K562 (cell line): Measurements from ENCODE around the gene TMEM151A. TPM values are rescaled to one million over a fixed set of nuclear protein-coding genes. Genes with fewer than 3 reads are reported as not detected.

ENCODE experiments used
- ARNT ChIP-seq, 2 experiments: fragments of 450-650 bp; IDR thresholded peaks; 2 replicates each; pipeline ENCODE4 v1.6.1; 2016; ENCODE audit warnings: mild to moderate bottlenecking in 1 of 2
- C11orf30 ChIP-seq: fragments of 450-650 bp; IDR thresholded peaks from 2 replicates; pipeline ENCODE4 v1.6.1; 2016; ENCODE audit warnings: low read depth, mild to moderate bottlenecking
- CEBPG ChIP-seq, 3 experiments: fragments of 200-800 bp in 1 of 3; sonication (Bioruptor generic) in 1 of 3; sonication (generic) in 1 of 3; formaldehyde crosslinking in 1 of 3; IDR thresholded peaks in 2 of 3; conservative IDR thresholded peaks in 1 of 3; 2 replicates each; pipeline versions ENCODE4 v1.6.1 to v1.8.0; 2016 to 2022; ENCODE audit warnings: missing compliant biosample characterization in 2 of 3, missing genetic modification characterization in 2 of 3, mild to moderate bottlenecking in 1 of 3, missing genetic modification reagents in 1 of 3
- CHD4 ChIP-seq: fragments of 200-600 bp; sonication (generic); IDR thresholded peaks from 3 replicates; pipeline ENCODE4 v1.6.1; 2012; ENCODE audit warnings: low read depth, mild to moderate bottlenecking, mixed read lengths, low read length, inconsistent platforms; ENCODE audit not compliant: insufficient read depth, insufficient replicate concordance, poor library complexity, severe bottlenecking
- FOXJ3 ChIP-seq: sonication (generic); formaldehyde crosslinking; IDR thresholded peaks from 2 replicates; pipeline ENCODE4 v1.4.0; 2020; ENCODE audit warnings: mild to moderate bottlenecking, missing genetic modification reagents
- FOXP1 ChIP-seq: sonication (generic); formaldehyde crosslinking; IDR thresholded peaks from 2 replicates; pipeline ENCODE4 v1.8.0; 2022; ENCODE audit warnings: mild to moderate bottlenecking, missing genetic modification reagents
- GTF3C2 ChIP-seq: IDR thresholded peaks from 3 replicates; pipeline ENCODE4 v1.6.1; 2011; ENCODE audit warnings: borderline replicate concordance, mild to moderate bottlenecking, moderate library complexity; ENCODE audit not compliant: insufficient read length; ENCODE audit errors: extremely low read depth
- MBD1 ChIP-seq: fragments of 250-450 bp; sonication (Bioruptor Pico); IDR thresholded peaks from 2 replicates; pipeline ENCODE4 v1.8.0; 2022; ENCODE audit warnings: inconsistent platforms
- NCOA1 ChIP-seq: fragments of 450-650 bp; IDR thresholded peaks from 2 replicates; pipeline ENCODE4 v1.6.1; 2016; ENCODE audit warnings: low read depth
- RHOXF2B ChIP-seq: fragments of 250-450 bp; sonication (Bioruptor Pico); conservative IDR thresholded peaks from 2 replicates; pipeline ENCODE4 v1.5.1; 2021
- ZKSCAN1 ChIP-seq: fragments of 150-350 bp; IDR thresholded peaks from 2 replicates; pipeline ENCODE4 v1.6.1; 2016; ENCODE audit warnings: low read depth, low read length
- ZNF140 ChIP-seq: fragments of 250-450 bp; sonication (Bioruptor Pico); IDR thresholded peaks from 2 replicates; pipeline ENCODE4 v1.8.0; 2021; ENCODE audit warnings: moderate library complexity, mild to moderate bottlenecking, inconsistent platforms
- ZNF174 ChIP-seq: fragments of 250-450 bp; sonication (Bioruptor Pico); IDR thresholded peaks from 2 replicates; pipeline ENCODE4 v1.4.0; 2020; ENCODE audit warnings: mild to moderate bottlenecking
- ZNF24 ChIP-seq: fragments of 450-650 bp; IDR thresholded peaks from 2 replicates; pipeline ENCODE4 v1.6.1; 2016
- ZNF551 ChIP-seq: fragments of 250-450 bp; sonication (Bioruptor Pico); IDR thresholded peaks from 2 replicates; pipeline ENCODE4 v1.5.0; 2021; ENCODE audit warnings: mild to moderate bottlenecking, moderate library complexity
- ZNF57 ChIP-seq: fragments of 450-650 bp; formaldehyde crosslinking; IDR thresholded peaks from 2 replicates; pipeline ENCODE4 v1.4.0; 2020; ENCODE audit warnings: mild to moderate bottlenecking, moderate library complexity
- ZNF589 ChIP-seq: fragments of 200-800 bp; sonication (Bioruptor generic); IDR thresholded peaks from 2 replicates; pipeline ENCODE4 v1.6.1; 2016; ENCODE audit warnings: low read depth, missing genetic modification characterization, missing compliant biosample characterization
- polyA plus RNA-seq, 8 experiments: library from polyadenylated mRNA; depleted of rRNA in 4 of 8; stranded (reverse) in 5 of 8; unstranded in 3 of 8; fragments of >200 nt; fragmentation: Nextera tagmentation in 2 of 8; fragmentation: Illumina TruSeq in 1 of 8; extraction: Ambion mirVana in 2 of 8; extraction: Trizol in 1 of 8; gene quantifications; 2 replicates each; pipeline versions ENCODE4 v1.2.1 to v1.2.3, GENCODE V29; 2011 to 2014; ENCODE audit warnings: inconsistent platforms in 1 of 8, missing spikeins in 1 of 8
- total RNA-seq, 7 experiments: library from RNA; depleted of rRNA in 6 of 7; stranded (reverse); fragments of >200 nt in 6 of 7; fragmentation: Illumina TruSeq in 2 of 7; extraction: Trizol in 2 of 7; gene quantifications; 2 replicates each; pipeline versions ENCODE4 v1.2.1 to v1.2.3, GENCODE V29; 2011 to 2021; ENCODE audit warnings: low replicate concordance in 1 of 7
- TF ChIP-seq, protein P1 (sequence below), 2 experiments: fragments of 450-650 bp in 1 of 2; sonication (generic) in 1 of 2; formaldehyde crosslinking; conservative IDR thresholded peaks; 2 replicates each; pipeline versions ENCODE4 v1.4.0 to v1.8.1; 2020 to 2022; ENCODE audit warnings: mild to moderate bottlenecking in 1 of 2, missing genetic modification reagents in 1 of 2

TMEM151A gene
- total and polyA plus RNA-seq, 9 of the 15 experiments (the other 6 are each of a cell fraction or from before 2014, with no cell fraction given), result not detected

DNA sequence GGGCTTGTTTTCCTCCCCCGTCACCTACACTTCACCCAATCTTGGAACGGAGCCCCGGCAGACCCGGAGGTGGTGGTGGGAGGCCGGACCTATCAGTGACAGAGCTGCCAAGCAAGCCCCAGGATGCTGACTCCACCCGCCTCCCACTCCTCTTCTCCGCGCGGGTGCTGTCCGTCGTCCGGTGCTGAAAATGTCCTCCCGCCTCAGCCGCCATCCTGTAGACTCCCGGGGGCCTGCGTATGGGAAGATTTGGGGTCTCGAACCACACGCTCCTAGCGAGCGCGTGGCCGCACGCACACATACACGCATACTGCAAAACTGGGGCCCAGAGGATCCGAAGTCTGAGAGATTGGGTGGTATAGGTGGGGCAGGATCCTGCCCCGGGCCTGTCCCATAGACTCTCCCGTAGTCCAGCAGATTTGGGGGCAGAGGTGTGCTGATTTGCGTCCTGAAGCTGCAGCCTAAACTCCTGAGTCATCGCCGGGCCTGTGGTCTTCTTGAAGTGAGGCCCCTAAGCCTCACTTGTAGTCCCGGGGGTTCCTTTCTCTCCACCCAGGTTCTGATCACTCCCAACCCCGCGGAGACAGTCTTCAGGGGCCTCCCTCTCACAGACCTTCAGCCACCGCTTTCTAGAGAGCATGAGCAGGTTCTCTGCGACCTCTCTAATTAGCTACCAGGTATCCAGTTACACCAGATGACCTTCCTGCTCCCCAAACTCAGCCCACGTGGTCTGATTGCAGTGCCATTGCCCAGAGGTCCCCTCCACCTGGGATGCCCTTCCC, 2.0 kb upstream of the TMEM151A start (continued):
- TF ChIP-seq ZNF589 (CRISPR knock-in tag) (peak; percentile 82), ZKSCAN1 (no peak), NCOA1 (peak; percentile 97), C11orf30 (no peak), ARNT (IDR thresholded peaks at IDR 0.05) (no peak), CEBPG (CRISPR knock-in tag; IDR thresholded peaks at IDR 0.05) (no peak), CEBPG (tag; conservative IDR thresholded peaks at IDR 0.05 in 1 of 2, IDR thresholded peaks at IDR 0.05 in 1 of 2) (no peak), MBD1 (CRISPR knock-in tag) (no peak), ZNF57 (no peak), FOXJ3 (no peak; the same call in 1 of the 2 replicates), ZNF551 (no peak), FOXP1 (peak; percentile 95), GTF3C2 (no peak), ZNF24 (0 out of 2 replicates have a peak, but pooled peaks have one; percentile 39), CHD4 (no peak), ZNF140 (no peak), RHOXF2B (CRISPR knock-in tag) (no peak), ZNF174 (CRISPR knock-in tag) (no peak)
- TF ChIP-seq, protein P1, sequence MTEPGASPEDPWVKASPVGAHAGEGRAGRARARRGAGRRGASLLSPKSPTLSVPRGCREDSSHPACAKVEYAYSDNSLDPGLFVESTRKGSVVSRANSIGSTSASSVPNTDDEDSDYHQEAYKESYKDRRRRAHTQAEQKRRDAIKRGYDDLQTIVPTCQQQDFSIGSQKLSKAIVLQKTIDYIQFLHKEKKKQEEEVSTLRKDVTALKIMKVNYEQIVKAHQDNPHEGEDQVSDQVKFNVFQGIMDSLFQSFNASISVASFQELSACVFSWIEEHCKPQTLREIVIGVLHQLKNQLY (CRISPR knock-in tag; conservative IDR thresholded peaks at IDR 0.05), result 0 out of 4 replicates have a peak, but pooled peaks of 1 of the 2 experiments have one; percentile 55
